BJ (cell line): ENCODE data around the gene GALNT12. TPM values are rescaled to one million over a fixed set of nuclear protein-coding genes. Genes with fewer than 3 reads are reported as not detected.

Experiments
- CTCF ChIA-PET: fragments of 350-600 bp; formaldehyde crosslinking; extraction: SDS; loops from one replicate; lab custom pipeline; 2021; ENCODE audit warnings: antibody characterized with exemption, inconsistent platforms; lab: Yijun Ruan, JAX
- POLR2A ChIA-PET: fragments of 300-600 bp; sonication (Branson Sonifier 250); formaldehyde crosslinking; extraction: SDS; loops from one replicate; lab custom pipeline; 2021; ENCODE audit warnings: antibody characterized with exemption; lab: Charles Lee
- DNase-seq: peaks from one replicate; pipeline ENCODE4 v3.0.0-alpha.2; 2011; ENCODE audit warnings: low read depth
- H3K27me3 ChIP-seq: 2 replicates; pipeline ENCODE4 v1.6.0; 2011; ENCODE audit warnings: low read length; ENCODE audit not compliant: control insufficient read depth, insufficient read depth
- H3K36me3 ChIP-seq: 2 replicates; pipeline ENCODE4 v1.5.1; 2011; ENCODE audit warnings: low read length; ENCODE audit not compliant: control insufficient read depth, insufficient read depth
- H3K4me3 ChIP-seq: 2 replicates; pipeline ENCODE4 v1.5.1; 2011; ENCODE audit warnings: low read depth, mild to moderate bottlenecking, control low read depth, low read length
- polyA plus RNA-seq: library from polyadenylated mRNA; depleted of rRNA; stranded (reverse); fragments of >200 nt; gene quantifications from 2 replicates; pipeline ENCODE4 v1.2.3, GENCODE V29; 2011
- TF ChIP-seq, protein P1 (sequence below): IDR thresholded peaks from 2 replicates; pipeline ENCODE4 v1.5.1; 2011; ENCODE audit warnings: low read depth, mild to moderate bottlenecking, control low read depth, inconsistent platforms, low read length, moderate library complexity; ENCODE audit not compliant: insufficient read depth

The GALNT12 gene
- polyA plus RNA-seq, 1 experiment, result 4.2 TPM

DNA sequence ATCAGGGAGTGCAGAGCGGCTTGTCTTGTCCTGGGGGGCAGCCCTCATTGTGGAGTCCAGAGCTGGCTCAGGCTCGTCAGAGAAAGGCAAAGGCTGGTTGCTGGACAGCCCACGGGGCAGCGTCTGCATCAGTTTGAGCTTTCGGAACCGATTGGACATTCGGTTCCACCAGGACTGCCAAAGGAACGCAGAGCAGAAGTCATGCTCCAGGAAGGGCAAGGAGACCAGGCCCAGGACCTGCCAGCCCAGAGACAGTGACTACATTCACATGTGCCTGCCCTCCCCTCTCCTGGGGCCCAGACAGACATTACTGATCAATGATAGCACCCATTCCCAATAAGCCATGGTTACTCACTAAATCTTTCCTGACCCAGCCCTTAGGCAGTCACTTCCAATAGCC lies 29.2 kb upstream of the GALNT12 start:
- Histone ChIP-seq H3K4me3 (no peak overlapping the region), H3K27me3 (no peaks in the 10 kb centered on the region), H3K36me3 (peaks cover 9% of the 10 kb centered on the region)
- POLR2A ChIA-PET, result no interaction called here
- no peak for DNase-seq
- CTCF ChIA-PET, result interaction anchor here (0.6 to 6.6 kb wide), 4 partner anchors 13 to 462 kb away, joined by 3 to 150 read pairs (median 4); no protein-coding TSS in a partner anchor
- TF ChIP-seq, protein P1, sequence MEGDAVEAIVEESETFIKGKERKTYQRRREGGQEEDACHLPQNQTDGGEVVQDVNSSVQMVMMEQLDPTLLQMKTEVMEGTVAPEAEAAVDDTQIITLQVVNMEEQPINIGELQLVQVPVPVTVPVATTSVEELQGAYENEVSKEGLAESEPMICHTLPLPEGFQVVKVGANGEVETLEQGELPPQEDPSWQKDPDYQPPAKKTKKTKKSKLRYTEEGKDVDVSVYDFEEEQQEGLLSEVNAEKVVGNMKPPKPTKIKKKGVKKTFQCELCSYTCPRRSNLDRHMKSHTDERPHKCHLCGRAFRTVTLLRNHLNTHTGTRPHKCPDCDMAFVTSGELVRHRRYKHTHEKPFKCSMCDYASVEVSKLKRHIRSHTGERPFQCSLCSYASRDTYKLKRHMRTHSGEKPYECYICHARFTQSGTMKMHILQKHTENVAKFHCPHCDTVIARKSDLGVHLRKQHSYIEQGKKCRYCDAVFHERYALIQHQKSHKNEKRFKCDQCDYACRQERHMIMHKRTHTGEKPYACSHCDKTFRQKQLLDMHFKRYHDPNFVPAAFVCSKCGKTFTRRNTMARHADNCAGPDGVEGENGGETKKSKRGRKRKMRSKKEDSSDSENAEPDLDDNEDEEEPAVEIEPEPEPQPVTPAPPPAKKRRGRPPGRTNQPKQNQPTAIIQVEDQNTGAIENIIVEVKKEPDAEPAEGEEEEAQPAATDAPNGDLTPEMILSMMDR, result no peak

DNA sequence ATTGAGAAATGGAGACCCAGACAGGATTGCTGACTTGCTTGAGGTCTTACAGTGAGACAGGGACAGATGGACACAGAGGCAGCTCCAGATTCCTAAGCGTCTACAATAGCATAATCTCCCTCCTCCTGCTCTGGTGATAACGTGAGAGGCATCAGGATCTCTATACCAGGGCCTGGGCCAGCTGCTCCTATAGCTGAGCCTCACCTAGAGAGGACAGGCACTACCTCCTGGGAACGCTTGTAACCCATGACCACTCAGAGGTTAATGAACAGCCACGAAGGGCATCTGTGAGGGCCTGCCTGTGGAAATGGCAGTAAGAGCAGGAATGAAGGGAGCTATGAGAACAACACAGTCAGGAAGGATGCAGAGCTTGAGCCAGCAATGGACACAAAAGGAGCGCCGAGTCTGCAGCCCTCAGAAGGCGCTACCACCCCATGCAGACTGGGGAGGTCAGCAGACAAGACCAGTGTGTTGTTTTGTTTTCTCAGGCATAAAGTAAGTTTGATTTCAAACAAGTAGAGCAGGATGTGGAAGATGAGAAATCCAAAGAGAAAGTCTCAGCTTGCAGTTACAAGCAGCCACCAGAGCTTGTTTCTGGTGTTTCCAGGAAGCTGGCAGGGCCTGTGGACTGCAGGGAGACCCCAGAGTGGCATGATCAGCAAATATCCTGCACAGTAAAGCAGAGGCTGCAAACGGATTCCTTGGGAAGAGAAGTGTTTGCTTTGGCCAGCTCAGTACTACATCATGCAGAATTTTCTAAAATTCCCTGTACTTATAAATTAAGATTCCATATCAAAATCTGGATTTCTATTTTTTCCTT lies 28.5 kb upstream of the GALNT12 start:
- CTCF ChIA-PET, result interaction anchor here (0.5 to 6.6 kb wide), 5 partner anchors 13 to 560 kb away, joined by 3 to 150 read pairs (median 3); no protein-coding TSS in a partner anchor
- TF ChIP-seq, protein P1, result no peak
- POLR2A ChIA-PET, result no interaction called here

DNA sequence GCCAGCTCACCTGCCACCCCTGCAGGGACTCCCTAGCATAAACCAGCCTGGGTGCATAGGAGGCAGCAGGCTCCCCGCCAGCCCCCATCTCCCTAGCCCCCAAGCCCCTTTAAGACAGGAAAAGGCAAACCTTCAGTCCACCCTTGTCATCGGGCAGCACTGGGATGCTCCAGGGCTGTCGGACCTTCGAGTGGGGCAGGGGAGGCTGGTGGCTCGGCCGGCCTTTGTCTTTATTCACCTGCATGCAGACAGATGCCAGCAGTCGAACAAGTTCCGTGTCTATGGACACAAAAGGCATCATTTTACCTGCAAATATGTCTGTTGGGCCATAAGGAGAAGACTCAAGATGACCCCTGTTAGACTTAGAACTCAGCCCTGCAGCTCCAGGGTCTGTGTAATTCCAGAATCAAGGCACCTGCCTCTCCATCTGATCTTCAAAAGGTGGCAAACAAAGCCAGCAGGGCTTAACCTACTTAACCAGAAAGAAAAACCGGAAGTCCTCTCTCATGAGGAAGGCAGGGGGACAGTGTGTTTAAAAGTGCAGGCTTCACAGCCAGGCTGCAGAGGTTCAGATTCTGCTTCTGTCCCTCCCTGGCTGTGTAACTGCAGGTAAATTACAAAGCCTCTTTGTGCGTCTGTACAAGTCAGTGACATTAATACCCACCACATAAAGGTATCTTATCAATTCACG lies 27.3 kb upstream of the GALNT12 start:
- no peak for DNase-seq
- Histone ChIP-seq H3K27me3 (no peaks in the 10 kb centered on the region), H3K4me3 (no peak overlapping the region), H3K36me3 (peaks cover 8% of the 10 kb centered on the region)
- ChIA-PET CTCF (interaction anchor here (6.6 kb wide), 1 partner anchor 464 kb away, joined by 150 read pairs; no protein-coding TSS in a partner anchor), POLR2A (no interaction called here)
- TF ChIP-seq, protein P1, result no peak

More for the DNA sequence above, 28.5 kb upstream of the GALNT12 start:
- peaks cover 9% of the 10 kb centered on the region for H3K36me3 ChIP-seq
- DNase-seq, result no peak
- no peaks in the 10 kb centered on the region for H3K27me3 ChIP-seq
- no peak overlapping the region for H3K4me3 ChIP-seq

DNA sequence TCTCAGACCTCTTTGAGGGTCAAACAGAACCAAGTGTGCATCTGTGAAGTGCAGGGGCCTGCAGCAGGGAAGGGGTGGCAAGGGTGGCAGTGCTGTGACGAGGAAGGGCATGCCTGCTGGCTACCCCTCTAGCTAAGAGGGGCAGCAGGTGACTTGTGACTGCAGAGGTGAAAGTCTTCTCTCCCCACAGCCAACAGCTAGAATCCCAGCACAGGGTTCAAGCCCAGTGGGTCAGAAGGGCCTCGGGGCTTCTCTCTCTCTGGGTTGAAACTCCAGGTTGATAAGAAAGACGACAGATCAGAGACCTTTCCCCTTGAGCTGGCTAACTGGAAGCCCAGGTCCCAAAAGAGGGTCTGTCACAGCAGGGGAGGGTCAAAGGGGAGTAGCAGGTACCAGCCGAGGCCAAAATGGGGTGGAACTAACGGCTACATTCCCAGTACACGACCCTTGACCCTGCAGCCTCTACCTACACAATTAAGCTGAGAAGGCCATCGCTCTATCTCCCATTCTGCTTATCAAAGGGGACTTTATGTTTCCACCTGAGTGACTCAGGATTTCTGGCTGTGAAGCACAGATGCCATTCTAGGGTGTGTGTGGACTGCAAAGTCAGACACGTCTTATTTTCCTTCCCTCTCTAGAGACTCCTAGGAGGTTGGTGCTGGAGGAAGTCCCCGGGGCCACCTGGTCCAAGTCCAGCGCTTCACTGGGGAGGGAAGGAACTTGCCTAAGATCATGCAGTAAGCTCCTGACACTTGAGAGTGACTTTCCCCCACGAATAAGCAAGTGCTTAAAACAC lies 25.7 kb upstream of the GALNT12 start:
- Histone ChIP-seq H3K4me3 (no peak overlapping the region), H3K27me3 (no peaks in the 10 kb centered on the region), H3K36me3 (peaks cover 8% of the 10 kb centered on the region)
- TF ChIP-seq, protein P1, result no peak
- ChIA-PET POLR2A (no interaction called here), CTCF (interaction anchor here (1.0 to 1.4 kb wide), 2 partner anchors 9 to 12 kb away, joined by 3 read pairs; no protein-coding TSS in a partner anchor)
- no peak for DNase-seq
